ENCODE data around the gene RALB.

Gene RALB

GRCh38 chr2:120269076-120269744 is 16.6 kb downstream of the RALB start:
- DNase-seq = no peak

GRCh38 chr2:120269816-120270215 is 17.2 kb downstream of the RALB start:
- DNase-seq = no peak

GRCh38 chr2:120271711-120272379 is 19.2 kb downstream of the RALB start:
- no peak for DNase-seq

GRCh38 chr2:120272763-120273481 is 20.3 kb downstream of the RALB start:
- DNase-seq = no peak

- DNase-seq = no peak
These were observed 23.2 kb downstream of the RALB start for GRCh38 chr2:120275617-120276400.

GRCh38 chr2:120277505-120278205 is 25.0 kb downstream of the RALB start:
- DNase-seq = no peak

GRCh38 chr2:120278901-120279300 is 26.2 kb downstream of the RALB start:
- DNase-seq = no peak

- no peak for DNase-seq
These were observed 27.1 kb downstream of the RALB start for GRCh38 chr2:120279708-120280107.

GRCh38 chr2:120283649-120284048 is 31.0 kb downstream of the RALB start:
- DNase-seq = no peak

GRCh38 chr2:120285056-120285455 is 32.4 kb downstream of the RALB start:
- DNase-seq = no peak

GRCh38 chr2:120287183-120288015 is 34.7 kb downstream of the RALB start:
- no peak for DNase-seq

GRCh38 chr2:120288016-120288373 is 35.3 kb downstream of the RALB start:
- DNase-seq = no peak

GRCh38 chr2:120289221-120289906 is 36.7 kb downstream of the RALB start:
- no peak for DNase-seq

GRCh38 chr2:120290737-120291136 is 38.1 kb downstream of the RALB start:
- no peak for DNase-seq

GRCh38 chr2:120291401-120292311 is 39.0 kb downstream of the RALB start:
- no peak for DNase-seq

GRCh38 chr2:120293096-120294007 is 40.7 kb downstream of the RALB start:
- DNase-seq = no peak

- no peak for DNase-seq
These were observed 41.3 kb downstream of the RALB start for GRCh38 chr2:120294008-120294340.

GRCh38 chr2:120298173-120298835 is 45.7 kb downstream of the RALB start:
- no peak for DNase-seq

Measured in DMS153 (cell line).